Measurements from ENCODE around the gene PADI3. TPM values are rescaled to one million over a fixed set of nuclear protein-coding genes. Genes with fewer than 3 reads are reported as not detected.

Gene PADI3
- total and polyA plus RNA-seq, 2 experiments from 2014 or later: 0.37 to 0.80 TPM

GRCh38 chr1:17265950-17266349 is 17.1 kb downstream of the PADI3 start:
- Histone ChIP-seq H3K79me2 (replicated peaks; ENCODE audit: insufficient read depth) (no peaks in the 10 kb centered on the region), H4K20me1 (replicated peaks; ENCODE audit: insufficient read depth) (no peaks in the 10 kb centered on the region), H3K36me3 (ENCODE audit: insufficient read depth) (no peaks in the 10 kb centered on the region), H3K27ac (ENCODE audit: low read depth) (no peak overlapping the region), H3K27me3 (ENCODE audit: insufficient read depth) (no peaks in the 10 kb centered on the region), H3F3A (replicated peaks; ENCODE audit: low read depth) (no peaks in the 10 kb centered on the region), H2AFZ (no peak overlapping the region), H3K4me1 (ENCODE audit: insufficient read depth) (no peaks in the 10 kb centered on the region), H3K4me3 (no peak overlapping the region), H3K9me2 (ENCODE audit: insufficient read depth) (no peaks in the 10 kb centered on the region), H3K4me2 (no peak overlapping the region)
- no peaks in the 10 kb centered on the region for H3K27me3 Mint-ChIP-seq (ENCODE audit: insufficient read depth, low read depth, poor library complexity)
- no peaks in the 10 kb centered on the region for H3K4me1 Mint-ChIP-seq
- no peaks in the 10 kb centered on the region for H3K9me3 Mint-ChIP-seq
- TF ChIP-seq POLR2AphosphoS5 (IDR thresholded peaks at IDR 0.05; ENCODE audit: low read depth) (no peak), JUNB (IDR thresholded peaks at IDR 0.05; ENCODE audit: unreplicated experiment) (no peak), CTCF (conservative IDR thresholded peaks at IDR 0.05; ENCODE audit: low read depth in 2 of 2) (no peak), ZNF462 (CRISPR knock-in tag; IDR thresholded peaks at IDR 0.05) (no peak), NANOG (IDR thresholded peaks at IDR 0.05; ENCODE audit: borderline replicate concordance) (no peak), EZH2 (IDR thresholded peaks at IDR 0.05; ENCODE audit: low read depth, unreplicated experiment) (no peak), STAT1 (IDR thresholded peaks at IDR 0.05; ENCODE audit: unreplicated experiment) (no peak), ZNF331 (CRISPR knock-in tag; IDR thresholded peaks at IDR 0.05; ENCODE audit: low read depth) (no peak), CREB1 (CRISPR knock-in tag; IDR thresholded peaks at IDR 0.05; ENCODE audit: low read depth) (no peak), EZH2phosphoT487 (IDR thresholded peaks at IDR 0.05; ENCODE audit: unreplicated experiment) (no peak), ZNF114 (CRISPR knock-in tag; IDR thresholded peaks at IDR 0.05) (no peak)
- TF ChIP-seq, protein P1, sequence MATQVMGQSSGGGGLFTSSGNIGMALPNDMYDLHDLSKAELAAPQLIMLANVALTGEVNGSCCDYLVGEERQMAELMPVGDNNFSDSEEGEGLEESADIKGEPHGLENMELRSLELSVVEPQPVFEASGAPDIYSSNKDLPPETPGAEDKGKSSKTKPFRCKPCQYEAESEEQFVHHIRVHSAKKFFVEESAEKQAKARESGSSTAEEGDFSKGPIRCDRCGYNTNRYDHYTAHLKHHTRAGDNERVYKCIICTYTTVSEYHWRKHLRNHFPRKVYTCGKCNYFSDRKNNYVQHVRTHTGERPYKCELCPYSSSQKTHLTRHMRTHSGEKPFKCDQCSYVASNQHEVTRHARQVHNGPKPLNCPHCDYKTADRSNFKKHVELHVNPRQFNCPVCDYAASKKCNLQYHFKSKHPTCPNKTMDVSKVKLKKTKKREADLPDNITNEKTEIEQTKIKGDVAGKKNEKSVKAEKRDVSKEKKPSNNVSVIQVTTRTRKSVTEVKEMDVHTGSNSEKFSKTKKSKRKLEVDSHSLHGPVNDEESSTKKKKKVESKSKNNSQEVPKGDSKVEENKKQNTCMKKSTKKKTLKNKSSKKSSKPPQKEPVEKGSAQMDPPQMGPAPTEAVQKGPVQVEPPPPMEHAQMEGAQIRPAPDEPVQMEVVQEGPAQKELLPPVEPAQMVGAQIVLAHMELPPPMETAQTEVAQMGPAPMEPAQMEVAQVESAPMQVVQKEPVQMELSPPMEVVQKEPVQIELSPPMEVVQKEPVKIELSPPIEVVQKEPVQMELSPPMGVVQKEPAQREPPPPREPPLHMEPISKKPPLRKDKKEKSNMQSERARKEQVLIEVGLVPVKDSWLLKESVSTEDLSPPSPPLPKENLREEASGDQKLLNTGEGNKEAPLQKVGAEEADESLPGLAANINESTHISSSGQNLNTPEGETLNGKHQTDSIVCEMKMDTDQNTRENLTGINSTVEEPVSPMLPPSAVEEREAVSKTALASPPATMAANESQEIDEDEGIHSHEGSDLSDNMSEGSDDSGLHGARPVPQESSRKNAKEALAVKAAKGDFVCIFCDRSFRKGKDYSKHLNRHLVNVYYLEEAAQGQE (IDR thresholded peaks at IDR 0.05; ENCODE audit: unreplicated experiment): no peak
- TF ChIP-seq, protein P2, sequence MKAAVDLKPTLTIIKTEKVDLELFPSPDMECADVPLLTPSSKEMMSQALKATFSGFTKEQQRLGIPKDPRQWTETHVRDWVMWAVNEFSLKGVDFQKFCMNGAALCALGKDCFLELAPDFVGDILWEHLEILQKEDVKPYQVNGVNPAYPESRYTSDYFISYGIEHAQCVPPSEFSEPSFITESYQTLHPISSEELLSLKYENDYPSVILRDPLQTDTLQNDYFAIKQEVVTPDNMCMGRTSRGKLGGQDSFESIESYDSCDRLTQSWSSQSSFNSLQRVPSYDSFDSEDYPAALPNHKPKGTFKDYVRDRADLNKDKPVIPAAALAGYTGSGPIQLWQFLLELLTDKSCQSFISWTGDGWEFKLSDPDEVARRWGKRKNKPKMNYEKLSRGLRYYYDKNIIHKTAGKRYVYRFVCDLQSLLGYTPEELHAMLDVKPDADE (IDR thresholded peaks at IDR 0.05): no peak
- H3K4me3 Mint-ChIP-seq: no peak overlapping the region
- no peak for DNase-seq (ENCODE audit: low spot score)
- H3K36me3 Mint-ChIP-seq (ENCODE audit: low read depth): no peaks in the 10 kb centered on the region
- H3K27ac Mint-ChIP-seq: no peak overlapping the region
- ATAC-seq: no peak

Data from GM23338 (cell line).